ENCODE measurements around the gene RRP12.

DNA sequence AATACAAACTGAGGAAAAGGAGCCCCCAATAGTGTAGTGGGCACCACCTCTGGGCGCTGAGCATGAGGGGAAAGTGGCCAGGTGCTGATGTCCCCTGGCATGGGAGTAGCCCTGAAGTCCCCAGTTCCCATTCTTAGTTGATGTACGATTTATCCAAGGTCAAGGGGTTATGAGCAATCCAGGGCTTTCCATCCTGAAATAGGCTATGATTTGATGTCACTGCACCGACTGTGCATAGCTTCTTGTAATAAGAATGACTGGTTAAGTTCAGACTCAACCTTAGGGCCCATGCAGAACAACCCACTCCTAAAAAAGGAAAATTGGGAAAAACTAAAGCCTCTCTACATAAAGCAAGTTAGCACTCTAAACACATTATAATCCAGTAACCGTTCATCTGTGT is 77.6 kb downstream of the RRP12 start:
- TF ChIP-seq, protein P1, sequence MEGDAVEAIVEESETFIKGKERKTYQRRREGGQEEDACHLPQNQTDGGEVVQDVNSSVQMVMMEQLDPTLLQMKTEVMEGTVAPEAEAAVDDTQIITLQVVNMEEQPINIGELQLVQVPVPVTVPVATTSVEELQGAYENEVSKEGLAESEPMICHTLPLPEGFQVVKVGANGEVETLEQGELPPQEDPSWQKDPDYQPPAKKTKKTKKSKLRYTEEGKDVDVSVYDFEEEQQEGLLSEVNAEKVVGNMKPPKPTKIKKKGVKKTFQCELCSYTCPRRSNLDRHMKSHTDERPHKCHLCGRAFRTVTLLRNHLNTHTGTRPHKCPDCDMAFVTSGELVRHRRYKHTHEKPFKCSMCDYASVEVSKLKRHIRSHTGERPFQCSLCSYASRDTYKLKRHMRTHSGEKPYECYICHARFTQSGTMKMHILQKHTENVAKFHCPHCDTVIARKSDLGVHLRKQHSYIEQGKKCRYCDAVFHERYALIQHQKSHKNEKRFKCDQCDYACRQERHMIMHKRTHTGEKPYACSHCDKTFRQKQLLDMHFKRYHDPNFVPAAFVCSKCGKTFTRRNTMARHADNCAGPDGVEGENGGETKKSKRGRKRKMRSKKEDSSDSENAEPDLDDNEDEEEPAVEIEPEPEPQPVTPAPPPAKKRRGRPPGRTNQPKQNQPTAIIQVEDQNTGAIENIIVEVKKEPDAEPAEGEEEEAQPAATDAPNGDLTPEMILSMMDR (IDR thresholded peaks at IDR 0.05; ENCODE audit: poor library complexity, severe bottlenecking), result no peak
- TF ChIP-seq, protein P2, sequence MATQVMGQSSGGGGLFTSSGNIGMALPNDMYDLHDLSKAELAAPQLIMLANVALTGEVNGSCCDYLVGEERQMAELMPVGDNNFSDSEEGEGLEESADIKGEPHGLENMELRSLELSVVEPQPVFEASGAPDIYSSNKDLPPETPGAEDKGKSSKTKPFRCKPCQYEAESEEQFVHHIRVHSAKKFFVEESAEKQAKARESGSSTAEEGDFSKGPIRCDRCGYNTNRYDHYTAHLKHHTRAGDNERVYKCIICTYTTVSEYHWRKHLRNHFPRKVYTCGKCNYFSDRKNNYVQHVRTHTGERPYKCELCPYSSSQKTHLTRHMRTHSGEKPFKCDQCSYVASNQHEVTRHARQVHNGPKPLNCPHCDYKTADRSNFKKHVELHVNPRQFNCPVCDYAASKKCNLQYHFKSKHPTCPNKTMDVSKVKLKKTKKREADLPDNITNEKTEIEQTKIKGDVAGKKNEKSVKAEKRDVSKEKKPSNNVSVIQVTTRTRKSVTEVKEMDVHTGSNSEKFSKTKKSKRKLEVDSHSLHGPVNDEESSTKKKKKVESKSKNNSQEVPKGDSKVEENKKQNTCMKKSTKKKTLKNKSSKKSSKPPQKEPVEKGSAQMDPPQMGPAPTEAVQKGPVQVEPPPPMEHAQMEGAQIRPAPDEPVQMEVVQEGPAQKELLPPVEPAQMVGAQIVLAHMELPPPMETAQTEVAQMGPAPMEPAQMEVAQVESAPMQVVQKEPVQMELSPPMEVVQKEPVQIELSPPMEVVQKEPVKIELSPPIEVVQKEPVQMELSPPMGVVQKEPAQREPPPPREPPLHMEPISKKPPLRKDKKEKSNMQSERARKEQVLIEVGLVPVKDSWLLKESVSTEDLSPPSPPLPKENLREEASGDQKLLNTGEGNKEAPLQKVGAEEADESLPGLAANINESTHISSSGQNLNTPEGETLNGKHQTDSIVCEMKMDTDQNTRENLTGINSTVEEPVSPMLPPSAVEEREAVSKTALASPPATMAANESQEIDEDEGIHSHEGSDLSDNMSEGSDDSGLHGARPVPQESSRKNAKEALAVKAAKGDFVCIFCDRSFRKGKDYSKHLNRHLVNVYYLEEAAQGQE (IDR thresholded peaks at IDR 0.05; ENCODE audit: borderline replicate concordance), result no peak

Measured in neural cell (in vitro differentiated cells).